GM19099 (cell line): ENCODE measurements around the gene PCBP3.

Experiments
- POLR2A ChIP-seq: IDR thresholded peaks from 3 replicates; pipeline ENCODE4 v1.6.1; 2011; ENCODE audit warnings: low read depth; ENCODE audit not compliant: insufficient read length; ENCODE audit errors: extremely low read depth

Gene PCBP3

GRCh38 chr21:45642122-45642813 is 1.3 kb upstream of the PCBP3 start:
- TF ChIP-seq POLR2A, result no peak

DNA sequence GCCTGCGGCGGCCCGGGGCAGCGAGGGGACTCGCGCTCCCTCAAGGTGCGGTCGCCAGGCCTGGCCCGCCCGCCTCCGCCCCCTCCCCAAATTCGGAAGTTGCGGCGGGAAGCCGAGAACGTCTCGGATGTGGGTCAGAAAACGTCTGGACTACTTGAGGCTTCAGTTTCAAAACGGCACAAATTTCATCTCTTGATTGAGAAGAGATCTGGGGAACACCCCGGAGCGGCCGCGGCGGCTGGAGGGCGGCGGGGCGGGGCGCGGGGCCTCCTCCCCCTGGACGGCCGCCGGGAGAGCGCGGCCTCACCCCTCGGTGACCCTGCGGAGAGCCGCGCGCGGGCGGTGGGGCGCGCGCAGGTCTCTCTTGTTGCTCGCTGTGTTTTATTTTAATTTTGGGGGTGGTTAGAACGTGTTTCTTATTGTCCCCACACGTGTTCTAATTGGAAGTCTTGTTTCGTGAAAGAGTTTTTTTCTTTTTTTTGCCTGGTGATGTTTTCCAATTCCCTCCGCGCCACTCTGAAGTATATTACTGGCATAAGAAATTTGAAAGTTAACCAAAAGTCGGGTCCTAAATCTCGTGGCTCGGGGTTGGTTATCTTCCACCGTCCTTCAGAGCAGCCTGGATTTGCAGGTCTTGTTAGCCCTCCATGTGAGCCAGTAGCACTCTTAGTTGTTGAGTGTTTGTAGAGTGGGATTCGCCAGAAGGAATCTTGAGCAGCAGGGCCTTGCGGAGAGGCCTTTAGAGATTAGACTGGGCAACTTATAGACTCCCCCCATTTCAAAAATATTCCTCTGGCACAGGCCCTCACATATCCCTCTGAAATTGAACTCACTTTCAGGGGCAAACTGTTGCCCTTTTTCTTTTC is 749 bp downstream of the PCBP3 start:
- no peak for TF ChIP-seq POLR2A

GRCh38 chr21:45651921-45652320 is 8.4 kb downstream of the PCBP3 start:
- no peak for TF ChIP-seq POLR2A

- TF ChIP-seq POLR2A, result no peak
Measured at GRCh38 chr21:45655124-45655523, 11.6 kb downstream of the PCBP3 start.

- no peak for TF ChIP-seq POLR2A
Measured at GRCh38 chr21:45669382-45669781, 25.9 kb downstream of the PCBP3 start.

DNA sequence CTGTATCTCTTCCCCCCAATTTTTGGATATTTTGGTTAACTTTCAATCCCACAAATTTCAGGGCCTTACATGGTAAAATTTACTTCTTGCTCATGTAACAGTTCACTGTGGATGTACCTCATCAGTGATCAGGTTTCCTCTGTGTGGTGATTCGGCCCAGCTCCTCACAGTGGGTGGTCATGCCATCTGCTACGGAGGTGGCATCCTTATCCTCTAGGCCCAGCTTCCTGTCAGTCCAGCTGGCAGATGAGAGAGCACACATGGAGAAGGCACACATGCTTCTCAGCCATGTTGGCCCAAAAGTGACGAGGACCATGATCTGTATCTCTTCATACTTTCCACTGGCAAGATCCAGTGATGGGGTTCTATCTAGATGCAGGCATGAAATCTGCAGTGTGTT is 27.2 kb downstream of the PCBP3 start:
- no peak for TF ChIP-seq POLR2A

- TF ChIP-seq POLR2A, result no peak
Measured at GRCh38 chr21:45680215-45680614, 36.7 kb downstream of the PCBP3 start.

- TF ChIP-seq POLR2A, result no peak
Measured at GRCh38 chr21:45695086-45695485, 51.6 kb downstream of the PCBP3 start.

DNA sequence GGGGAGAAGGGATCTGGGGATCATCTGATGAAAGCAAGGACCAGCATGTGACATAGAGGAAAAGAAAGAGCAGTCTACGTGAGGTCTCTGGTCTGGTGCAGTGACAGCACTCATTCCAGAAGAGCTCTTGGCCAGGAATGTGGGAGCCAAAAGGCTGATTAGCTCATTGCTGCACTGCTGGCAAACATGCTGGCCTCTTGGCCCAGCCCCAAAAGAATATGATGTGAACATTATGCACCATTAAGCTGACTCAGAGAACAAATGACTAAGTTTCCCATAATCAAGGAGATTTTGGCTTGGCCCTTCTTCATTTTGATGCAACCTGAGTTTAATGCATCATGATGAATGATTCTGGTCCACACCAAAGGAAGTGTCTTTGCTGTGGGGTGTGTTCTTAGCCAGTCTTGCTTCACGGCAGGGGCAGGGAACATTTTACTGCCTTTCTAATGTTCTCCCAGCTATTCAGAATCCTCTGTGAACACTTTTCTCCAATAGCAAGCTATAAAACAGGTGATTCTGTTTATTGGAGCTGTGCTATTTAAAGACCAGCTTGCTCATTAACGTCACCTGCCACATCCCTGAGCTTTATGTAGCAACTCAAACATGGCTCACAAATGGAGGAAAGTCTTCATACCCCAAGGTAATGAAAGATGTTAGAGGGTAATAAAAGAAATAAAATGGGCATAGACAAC is 55.1 kb downstream of the PCBP3 start:
- TF ChIP-seq POLR2A, result no peak

GRCh38 chr21:45699251-45699942 is 55.9 kb downstream of the PCBP3 start:
- TF ChIP-seq POLR2A, result no peak

- no peak for TF ChIP-seq POLR2A
Measured at GRCh38 chr21:45699966-45700365, 56.4 kb downstream of the PCBP3 start.

DNA sequence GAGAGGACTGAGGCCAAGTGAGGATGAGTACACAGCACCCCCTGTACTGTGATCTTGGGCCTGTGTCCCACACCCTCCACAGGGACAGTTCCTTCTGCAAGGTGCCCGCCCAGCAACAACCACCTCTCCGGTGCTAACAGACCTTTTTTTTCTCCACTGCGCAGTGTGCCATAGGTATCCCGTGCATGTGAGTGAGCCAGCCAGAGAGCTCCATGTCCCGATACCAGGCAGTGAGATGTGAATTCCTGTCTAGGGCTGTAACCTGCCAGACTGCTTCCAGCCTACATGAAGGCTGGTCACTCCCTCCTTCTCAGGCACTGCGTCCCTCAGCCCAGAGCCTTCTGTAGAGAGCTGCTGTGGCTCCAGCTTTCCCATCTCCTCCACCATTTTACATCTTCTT is 56.9 kb downstream of the PCBP3 start:
- no peak for TF ChIP-seq POLR2A

DNA sequence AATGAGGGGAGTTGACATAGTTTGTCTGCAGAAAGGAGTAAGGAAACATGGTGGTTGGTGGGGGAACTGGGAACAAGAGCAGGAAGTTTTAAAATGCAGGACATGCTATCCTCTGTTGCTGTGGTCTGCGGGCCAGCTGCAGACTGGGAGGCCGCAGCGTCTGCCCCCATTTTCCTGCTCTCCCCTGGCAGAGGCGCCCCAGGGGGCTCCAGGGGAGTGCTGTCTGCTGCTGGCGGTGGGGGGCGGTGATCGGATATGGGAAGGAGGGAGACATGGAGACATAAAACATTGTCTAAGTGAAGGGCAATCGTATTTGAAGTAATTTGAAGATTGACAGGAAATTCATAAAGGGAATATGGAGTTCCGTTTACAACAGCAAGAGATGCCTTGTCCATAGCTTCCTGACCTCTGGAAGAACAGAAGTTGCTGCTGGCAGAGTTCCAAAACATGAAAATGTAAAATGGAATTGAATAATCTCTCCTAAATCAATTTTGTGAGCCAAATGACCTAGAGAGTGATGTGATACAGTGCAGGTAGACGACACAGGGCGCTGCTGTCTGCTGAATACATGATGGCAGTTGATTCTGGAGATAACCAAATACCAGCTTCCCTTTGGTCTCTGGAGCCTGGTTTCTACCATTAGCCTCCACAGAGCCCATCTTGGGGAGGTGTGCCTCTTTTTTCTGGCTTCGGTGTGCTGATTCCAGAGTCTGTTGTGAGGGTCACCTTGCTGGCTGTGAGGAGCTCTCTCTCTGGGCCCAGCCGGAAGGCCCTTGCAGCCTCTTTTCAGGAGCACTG is 61.0 kb downstream of the PCBP3 start:
- TF ChIP-seq POLR2A, result no peak

GRCh38 chr21:45706299-45706698 is 62.8 kb downstream of the PCBP3 start:
- TF ChIP-seq POLR2A, result no peak
